HepG2 (cell line): ENCODE results near the gene DSC2. TPM values are rescaled to one million over a fixed set of nuclear protein-coding genes. Genes with fewer than 3 reads are reported as not detected.
A peak's percentile ranks its signal among the peaks of the same experiment; 100 is the strongest.

Experiments used
- ARID4A ChIP-seq: sonication (generic); formaldehyde crosslinking; IDR thresholded peaks from 2 replicates; pipeline ENCODE4 v1.5.0; 2020; ENCODE audit warnings: mild to moderate bottlenecking, missing genetic modification reagents, borderline replicate concordance
- ATRX ChIP-seq: sonication (generic); formaldehyde crosslinking; IDR thresholded peaks from 2 replicates; pipeline ENCODE4 v1.4.0; 2020; ENCODE audit warnings: missing genetic modification reagents, borderline replicate concordance
- CHCHD3 ChIP-seq: sonication (generic); formaldehyde crosslinking; IDR thresholded peaks from 2 replicates; pipeline ENCODE4 v1.8.0; 2022; ENCODE audit warnings: mild to moderate bottlenecking, missing genetic modification reagents, moderate library complexity
- HOXD1 ChIP-seq: sonication (generic); formaldehyde crosslinking; IDR thresholded peaks from 2 replicates; pipeline ENCODE4 v1.5.0; 2020; ENCODE audit warnings: missing genetic modification reagents
- NKX3-1 ChIP-seq: sonication (generic); formaldehyde crosslinking; IDR thresholded peaks from 2 replicates; pipeline ENCODE4 v1.5.0; 2020; ENCODE audit warnings: missing genetic modification reagents
- NRL ChIP-seq: sonication (generic); formaldehyde crosslinking; IDR thresholded peaks from 2 replicates; pipeline ENCODE4 v1.5.0; 2020; ENCODE audit warnings: missing genetic modification reagents, mild to moderate bottlenecking, moderate library complexity, borderline replicate concordance
- SMARCC2 ChIP-seq: fragments of 450-650 bp; IDR thresholded peaks from 2 replicates; pipeline ENCODE4 v1.6.1; 2017; ENCODE audit warnings: antibody characterized with exemption, mild to moderate bottlenecking
- TEAD2 ChIP-seq: sonication (generic); formaldehyde crosslinking; IDR thresholded peaks from 2 replicates; pipeline ENCODE4 v1.9.0; 2021; ENCODE audit warnings: missing genetic modification reagents
- ZNF264 ChIP-seq: sonication (generic); formaldehyde crosslinking; IDR thresholded peaks from 2 replicates; pipeline ENCODE4 v1.4.0; 2020; ENCODE audit warnings: missing genetic modification reagents
- ZNF282 ChIP-seq: fragments of 450-650 bp; IDR thresholded peaks from 2 replicates; pipeline ENCODE4 v1.6.1; 2018; ENCODE audit not compliant: partially characterized antibody
- ZNF512B ChIP-seq: sonication (generic); formaldehyde crosslinking; IDR thresholded peaks from 2 replicates; pipeline ENCODE4 v1.5.1; 2020; ENCODE audit warnings: missing genetic modification reagents, mild to moderate bottlenecking, borderline replicate concordance
- ZNF761 ChIP-seq: sonication (generic); formaldehyde crosslinking; conservative IDR thresholded peaks from 2 replicates; pipeline ENCODE4 v1.4.0; 2020; ENCODE audit warnings: mild to moderate bottlenecking, missing genetic modification reagents
- ZNF773 ChIP-seq: sonication (generic); formaldehyde crosslinking; IDR thresholded peaks from 2 replicates; pipeline ENCODE4 v1.4.0; 2020; ENCODE audit warnings: missing genetic modification reagents, borderline replicate concordance
- polyA plus RNA-seq, 8 experiments: library from polyadenylated mRNA; depleted of rRNA in 3 of 8; stranded (reverse) in 7 of 8; unstranded in 1 of 8; fragments of >200 nt; fragmentation: Illumina TruSeq in 4 of 8; extraction: Trizol in 4 of 8; gene quantifications; 2 replicates each; pipeline versions ENCODE4 v1.2.1 to v1.2.3, GENCODE V29; 2011 to 2016; ENCODE audit warnings: low read depth in 4 of 8, missing spikeins in 1 of 8, mixed read lengths in 1 of 8; ENCODE audit not compliant: insufficient read depth in 1 of 8
- total RNA-seq, 5 experiments: library from RNA; depleted of rRNA; stranded (reverse); fragments of >200 nt; fragmentation: Illumina TruSeq; extraction: Trizol; gene quantifications; 2 replicates each; pipeline ENCODE4 v1.2.3, GENCODE V29; 2016; ENCODE audit warnings: low read depth in 1 of 5
- TF ChIP-seq, protein P1 (sequence below): IDR thresholded peaks from 2 replicates; pipeline ENCODE4 v1.6.1; 2018; ENCODE audit warnings: missing genetic modification reagents, mild to moderate bottlenecking, missing compliant biosample characterization
- TF ChIP-seq, protein P2 (sequence below): sonication (generic); formaldehyde crosslinking; IDR thresholded peaks from 2 replicates; pipeline ENCODE4 v1.9.0; 2021; ENCODE audit warnings: missing genetic modification reagents, borderline replicate concordance
- TF ChIP-seq, protein P3 (sequence below): sonication (generic); formaldehyde crosslinking; IDR thresholded peaks from 2 replicates; pipeline ENCODE4 v1.5.1; 2020; ENCODE audit warnings: mild to moderate bottlenecking, missing genetic modification reagents, moderate library complexity

The DSC2 gene
- total and polyA plus RNA-seq, 2 of the 13 experiments (the other 11 are each of a cell fraction or from before 2014, with no cell fraction given) = 7.2 to 24.9 TPM

DNA sequence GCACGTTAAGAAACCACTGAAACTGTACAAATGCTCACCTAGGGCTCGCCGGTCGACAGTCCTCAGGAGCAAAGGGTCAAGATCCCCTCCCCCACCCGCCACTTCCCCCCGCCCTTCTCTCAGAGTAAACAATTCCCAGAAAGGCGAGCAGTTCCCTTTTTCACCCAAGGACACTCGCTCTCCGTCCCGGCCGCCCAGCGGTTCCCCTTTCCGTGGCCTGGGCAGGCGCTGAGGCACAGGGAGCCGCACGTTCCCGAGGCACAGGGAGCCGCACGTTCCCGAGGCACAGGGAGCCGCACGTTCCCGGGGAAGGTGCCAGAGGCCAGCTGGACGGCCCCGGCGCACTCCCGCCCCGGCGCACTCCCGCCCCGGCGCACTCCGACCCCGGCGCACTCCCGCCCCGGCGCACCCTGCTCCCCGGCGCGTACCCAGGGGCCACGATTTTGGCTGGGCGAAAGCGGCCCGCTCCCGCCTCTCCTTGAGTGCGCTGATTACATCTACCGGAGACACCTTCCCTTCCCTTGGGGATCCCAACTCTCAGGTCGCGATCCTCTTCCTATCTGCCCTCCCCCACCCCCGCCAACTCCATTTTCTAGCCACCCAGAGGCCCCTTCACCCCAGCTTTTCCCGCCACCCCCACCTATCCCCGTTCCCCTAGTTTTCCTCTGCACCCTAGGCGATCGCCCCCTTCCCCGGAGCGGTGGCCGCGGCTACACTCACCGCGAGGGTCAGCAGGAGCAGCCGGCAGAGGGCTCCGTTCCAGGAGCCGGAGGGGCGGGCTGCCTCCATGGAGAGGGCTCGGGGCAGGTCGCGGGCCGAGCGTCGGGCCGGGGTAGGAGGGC, 817 bp downstream of the DSC2 start (continued):
- TF ChIP-seq, protein P1, sequence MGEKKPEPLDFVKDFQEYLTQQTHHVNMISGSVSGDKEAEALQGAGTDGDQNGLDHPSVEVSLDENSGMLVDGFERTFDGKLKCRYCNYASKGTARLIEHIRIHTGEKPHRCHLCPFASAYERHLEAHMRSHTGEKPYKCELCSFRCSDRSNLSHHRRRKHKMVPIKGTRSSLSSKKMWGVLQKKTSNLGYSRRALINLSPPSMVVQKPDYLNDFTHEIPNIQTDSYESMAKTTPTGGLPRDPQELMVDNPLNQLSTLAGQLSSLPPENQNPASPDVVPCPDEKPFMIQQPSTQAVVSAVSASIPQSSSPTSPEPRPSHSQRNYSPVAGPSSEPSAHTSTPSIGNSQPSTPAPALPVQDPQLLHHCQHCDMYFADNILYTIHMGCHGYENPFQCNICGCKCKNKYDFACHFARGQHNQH (CRISPR knock-in tag) = no peak; the same call in 1 of the 2 replicates
- TF ChIP-seq NKX3-1 (CRISPR knock-in tag) (no peak), ZNF761 (CRISPR knock-in tag) (no peak), NRL (CRISPR knock-in tag) (no peak), HOXD1 (no peak; the same call in 1 of the 2 replicates), CHCHD3 (no peak), ZNF512B (CRISPR knock-in tag) (no peak), SMARCC2 (no peak), ARID4A (CRISPR knock-in tag) (peak; percentile 54; the same call in 1 of the 2 replicates), ZNF264 (CRISPR knock-in tag) (no peak), ZNF773 (CRISPR knock-in tag) (0 out of 2 replicates have a peak, but pooled peaks have one; percentile 38), TEAD2 (CRISPR knock-in tag) (no peak), ATRX (CRISPR knock-in tag) (no peak), ZNF282 (peak; percentile 92)
- TF ChIP-seq, protein P2, sequence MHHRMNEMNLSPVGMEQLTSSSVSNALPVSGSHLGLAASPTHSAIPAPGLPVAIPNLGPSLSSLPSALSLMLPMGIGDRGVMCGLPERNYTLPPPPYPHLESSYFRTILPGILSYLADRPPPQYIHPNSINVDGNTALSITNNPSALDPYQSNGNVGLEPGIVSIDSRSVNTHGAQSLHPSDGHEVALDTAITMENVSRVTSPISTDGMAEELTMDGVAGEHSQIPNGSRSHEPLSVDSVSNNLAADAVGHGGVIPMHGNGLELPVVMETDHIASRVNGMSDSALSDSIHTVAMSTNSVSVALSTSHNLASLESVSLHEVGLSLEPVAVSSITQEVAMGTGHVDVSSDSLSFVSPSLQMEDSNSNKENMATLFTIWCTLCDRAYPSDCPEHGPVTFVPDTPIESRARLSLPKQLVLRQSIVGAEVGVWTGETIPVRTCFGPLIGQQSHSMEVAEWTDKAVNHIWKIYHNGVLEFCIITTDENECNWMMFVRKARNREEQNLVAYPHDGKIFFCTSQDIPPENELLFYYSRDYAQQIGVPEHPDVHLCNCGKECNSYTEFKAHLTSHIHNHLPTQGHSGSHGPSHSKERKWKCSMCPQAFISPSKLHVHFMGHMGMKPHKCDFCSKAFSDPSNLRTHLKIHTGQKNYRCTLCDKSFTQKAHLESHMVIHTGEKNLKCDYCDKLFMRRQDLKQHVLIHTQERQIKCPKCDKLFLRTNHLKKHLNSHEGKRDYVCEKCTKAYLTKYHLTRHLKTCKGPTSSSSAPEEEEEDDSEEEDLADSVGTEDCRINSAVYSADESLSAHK (CRISPR knock-in tag) = no peak
- TF ChIP-seq, protein P3, sequence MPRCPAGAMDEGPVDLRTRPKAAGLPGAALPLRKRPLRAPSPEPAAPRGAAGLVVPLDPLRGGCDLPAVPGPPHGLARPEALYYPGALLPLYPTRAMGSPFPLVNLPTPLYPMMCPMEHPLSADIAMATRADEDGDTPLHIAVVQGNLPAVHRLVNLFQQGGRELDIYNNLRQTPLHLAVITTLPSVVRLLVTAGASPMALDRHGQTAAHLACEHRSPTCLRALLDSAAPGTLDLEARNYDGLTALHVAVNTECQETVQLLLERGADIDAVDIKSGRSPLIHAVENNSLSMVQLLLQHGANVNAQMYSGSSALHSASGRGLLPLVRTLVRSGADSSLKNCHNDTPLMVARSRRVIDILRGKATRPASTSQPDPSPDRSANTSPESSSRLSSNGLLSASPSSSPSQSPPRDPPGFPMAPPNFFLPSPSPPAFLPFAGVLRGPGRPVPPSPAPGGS (CRISPR knock-in tag) = no peak
